Heart left ventricle (tissue), 16 donors: ENCODE data around the gene PARD6G. TPM values are rescaled to one million over a fixed set of nuclear protein-coding genes. Genes with fewer than 3 reads are reported as not detected.

Experiments used
- ATAC-seq, 4 donors: fragments of 200-7000 bp; cut with Tn5 transposase; one replicate each; pipeline ENCODE4 v1.9.1; 2020 to 2022; ENCODE audit warnings: moderate library complexity in 4 of 4, mild to moderate bottlenecking in 3 of 4, moderate number of reproducible peaks in 1 of 4
- DNase-seq, 5 donors: peaks; one replicate each; pipeline ENCODE4 v3.0.0-alpha.2; 2020
- H3K27ac ChIP-seq, 12 donors: fragments of 200-600 bp; sonication (generic) in 4 of 12; one replicate each; pipeline versions ENCODE4 v1.5.0 to v1.8.0; 2016 to 2022; ENCODE audit warnings: mild to moderate bottlenecking in 2 of 12
- H3K27me3 ChIP-seq, 9 donors: fragments of 200-600 bp; sonication (generic) in 2 of 9; one replicate each; pipeline versions ENCODE4 v1.5.1 to v1.8.0; 2016 to 2022; ENCODE audit warnings: mild to moderate bottlenecking in 3 of 9
- H3K36me3 ChIP-seq, 9 donors: fragments of 200-600 bp; sonication (generic) in 2 of 9; one replicate each; pipeline versions ENCODE4 v1.5.0 to v1.8.0; 2018 to 2022; ENCODE audit warnings: mild to moderate bottlenecking in 2 of 9
- H3K4me1 ChIP-seq, 12 donors: fragments of 200-600 bp; sonication (generic) in 4 of 12; one replicate each; pipeline versions ENCODE4 v1.5.0 to v1.8.0; 2016 to 2022; ENCODE audit warnings: mild to moderate bottlenecking in 3 of 12
- H3K4me3 ChIP-seq, 12 donors: fragments of 200-600 bp; sonication (generic) in 4 of 12; one replicate each; pipeline versions ENCODE4 v1.5.0 to v1.8.0; 2017 to 2022; ENCODE audit warnings: mild to moderate bottlenecking in 9 of 12, moderate library complexity in 4 of 12
- H3K9me3 ChIP-seq, 12 donors: fragments of 200-600 bp; sonication (generic) in 4 of 12; one replicate each; pipeline versions ENCODE4 v1.5.0 to v1.8.0; 2016 to 2022; ENCODE audit warnings: mild to moderate bottlenecking in 1 of 12
- POLR2A ChIP-seq, 2 donors: fragments of 450-650 bp; IDR thresholded peaks; one replicate each; pipeline ENCODE4 v1.6.1; 2017; ENCODE audit warnings: antibody characterized with exemption in 2 of 2, mild to moderate bottlenecking in 2 of 2, moderate library complexity in 2 of 2
- WGBS, 4 donors: extraction: QIAGEN DNeasy Blood & Tissue Kit in 2 of 4; methylation state at CpG; one replicate each; pipeline versions ENCODE4 v1.1.5 to v1.1.7; 2013 to 2018; 5-methylcytosine and 5-hydroxymethylcytosine counted together
- intact Hi-C, 10 donors: fragments of 100-400 bp; cut with DNase I; formaldehyde crosslinking; loops; one replicate each; pipeline versions ENCODE4 v1.11.1 to v1.14.2; 2022
- polyA plus RNA-seq, 2 donors: library from polyadenylated mRNA; stranded (reverse); fragments of 200-250 nt; gene quantifications; one replicate each; pipeline ENCODE4 v1.2.3, GENCODE V29; 2013
- total RNA-seq, 9 donors: library from RNA; depleted of rRNA in 2 of 9; stranded (reverse); fragments of >200 nt in 2 of 9; fragmentation: NEBNext Ultra II Directional in 3 of 9; extraction: Animal tissue kit (Norgen Biotek cat#: 25700) in 3 of 9; gene quantifications; one replicate each; pipeline versions ENCODE4 v1.1.0 to v1.2.4, GENCODE V29; 2016 to 2023
- TF ChIP-seq, protein P1 (sequence below), 12 donors: fragments of 200-600 bp; sonication (generic) in 4 of 12; IDR thresholded peaks; one replicate each; pipeline versions ENCODE4 v1.5.0 to v1.8.0; 2018 to 2022; ENCODE audit warnings: antibody characterized with exemption in 12 of 12, mild to moderate bottlenecking in 5 of 12
- donor health status: ischemic (EF 13 %, LVEDD 7.1; RV severe dilation, severe dysfunction).
- donor health status: healthy with polysubstance abuse.
- donor health status: DM: no; HTN: yes; CAD: no.
- donor health status: DM: no; HTN: no; CAD: no.
- donor health status: ischemic (EF 25% LVEDD 6.9; RV normal size, moderate dysfunction).
- donor health status: ischemic (EF 25% LVEDD 5.7; RV mildly dilated, moderate dysfunction).
- donor health status: healthy.
- donor health status: DM: yes; HTN: yes; CAD: no.
- donor health status: ischemic (EF 35%, LVEDD 5.7; RV mildly dilated, moderate dysfunction).
- donor health status: nonischemic (EF 11% LVEDD 7.7; RV severe dilation, severe dysfunction).
- donor health status: DM: yes; HTN: yes; CAD: no.
- donor health status: PGD.
- donor health status: ischemic (EF 29% LVEDD 5.4; RV normal size, mild dysfunction).
- donor health status: nonischemic (EF 23%, LVEDD 6.1; RV moderate dilation, normal function).

PARD6G gene
- total and polyA plus RNA-seq, 11 donors = 0.69 to 4.2 (median 2.2) TPM

DNA sequence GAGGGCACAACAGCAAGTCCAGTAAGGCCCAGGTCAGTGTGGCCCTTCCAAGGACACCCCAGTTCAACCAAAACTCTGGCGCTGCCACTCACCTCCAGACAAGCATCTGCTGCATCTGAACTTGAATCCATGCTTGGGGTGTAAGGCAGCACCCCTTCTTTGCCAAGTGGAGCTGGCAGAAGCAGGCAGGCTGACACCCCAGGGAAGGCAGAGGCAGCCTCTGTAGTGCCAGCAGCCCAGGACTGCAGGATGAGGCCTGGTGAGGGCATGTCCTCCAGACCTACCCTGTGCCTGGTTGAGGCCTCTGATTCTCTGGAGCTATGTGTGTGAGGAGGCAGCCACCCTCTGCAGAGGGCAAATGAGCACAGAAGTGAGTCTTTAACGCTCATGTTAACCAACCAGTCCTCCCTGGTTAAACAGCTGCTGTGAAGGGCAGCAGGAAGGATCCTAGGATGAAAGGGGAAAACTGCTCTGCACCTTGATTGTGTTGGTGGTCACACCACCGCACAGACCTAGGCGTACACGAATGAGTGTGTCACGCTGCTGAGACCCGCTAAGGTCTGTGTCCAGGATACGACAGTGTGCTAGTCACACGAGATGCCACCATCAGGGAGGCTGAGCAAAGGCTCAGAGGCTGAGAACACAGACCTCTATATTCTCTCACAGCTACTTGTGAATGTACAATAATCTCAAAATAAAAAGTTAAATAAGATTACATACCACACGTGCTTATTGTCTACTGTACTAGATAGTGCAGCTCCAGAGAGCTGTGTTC lies 2.2 kb downstream of the PARD6G start:
- Histone ChIP-seq H3K27me3 (peaks cover 0 to 15% (median 0%) of the 10 kb centered on the region in 9 donors), H3K4me1 (peaks cover 0 to 20% (median 5%) of the 10 kb centered on the region in 12 donors), H3K27ac (no peak overlapping the region), H3K4me3 (peak overlapping the region in 1 of 12 donors; percentile 91), H3K9me3 (no peaks in the 10 kb centered on the region), H3K36me3 (no peaks in the 10 kb centered on the region)
- TF ChIP-seq POLR2A (IDR thresholded peaks at IDR 0.05) = no peak
- TF ChIP-seq, protein P1, sequence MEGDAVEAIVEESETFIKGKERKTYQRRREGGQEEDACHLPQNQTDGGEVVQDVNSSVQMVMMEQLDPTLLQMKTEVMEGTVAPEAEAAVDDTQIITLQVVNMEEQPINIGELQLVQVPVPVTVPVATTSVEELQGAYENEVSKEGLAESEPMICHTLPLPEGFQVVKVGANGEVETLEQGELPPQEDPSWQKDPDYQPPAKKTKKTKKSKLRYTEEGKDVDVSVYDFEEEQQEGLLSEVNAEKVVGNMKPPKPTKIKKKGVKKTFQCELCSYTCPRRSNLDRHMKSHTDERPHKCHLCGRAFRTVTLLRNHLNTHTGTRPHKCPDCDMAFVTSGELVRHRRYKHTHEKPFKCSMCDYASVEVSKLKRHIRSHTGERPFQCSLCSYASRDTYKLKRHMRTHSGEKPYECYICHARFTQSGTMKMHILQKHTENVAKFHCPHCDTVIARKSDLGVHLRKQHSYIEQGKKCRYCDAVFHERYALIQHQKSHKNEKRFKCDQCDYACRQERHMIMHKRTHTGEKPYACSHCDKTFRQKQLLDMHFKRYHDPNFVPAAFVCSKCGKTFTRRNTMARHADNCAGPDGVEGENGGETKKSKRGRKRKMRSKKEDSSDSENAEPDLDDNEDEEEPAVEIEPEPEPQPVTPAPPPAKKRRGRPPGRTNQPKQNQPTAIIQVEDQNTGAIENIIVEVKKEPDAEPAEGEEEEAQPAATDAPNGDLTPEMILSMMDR (IDR thresholded peaks at IDR 0.05) = no peak
- WGBS, 4 donors = 81 to 86% (median 84%) methylated on average over 9 to 10 of the region's 10 CpGs
- intact Hi-C loops = no loop called here
- ATAC-seq (no peak), DNase-seq (no peak)

DNA sequence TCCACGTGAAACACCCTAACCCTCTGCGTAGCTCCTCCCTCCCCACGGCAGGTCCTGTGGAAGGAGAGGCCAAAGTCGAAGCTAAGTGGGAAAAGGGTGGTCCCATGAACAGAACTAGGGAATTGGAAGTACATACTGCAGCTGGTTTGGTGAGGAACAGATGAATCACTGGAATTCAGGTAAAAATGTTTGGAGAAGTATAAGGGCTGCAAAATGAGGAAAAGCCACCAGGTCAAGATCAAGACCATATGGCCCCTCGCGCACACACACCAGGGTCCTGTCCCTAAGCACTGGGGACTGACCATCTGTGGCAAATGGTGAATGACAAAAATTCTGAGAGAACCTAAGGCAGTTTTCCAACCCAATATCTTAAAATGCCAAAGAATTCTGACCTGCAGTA lies 3.1 kb downstream of the PARD6G start:
- 80 to 87% (median 85%) methylated on average over 6 of the region's 6 CpGs for WGBS, 4 donors
- Histone ChIP-seq H3K27ac (no peak overlapping the region), H3K36me3 (no peaks in the 10 kb centered on the region)

DNA sequence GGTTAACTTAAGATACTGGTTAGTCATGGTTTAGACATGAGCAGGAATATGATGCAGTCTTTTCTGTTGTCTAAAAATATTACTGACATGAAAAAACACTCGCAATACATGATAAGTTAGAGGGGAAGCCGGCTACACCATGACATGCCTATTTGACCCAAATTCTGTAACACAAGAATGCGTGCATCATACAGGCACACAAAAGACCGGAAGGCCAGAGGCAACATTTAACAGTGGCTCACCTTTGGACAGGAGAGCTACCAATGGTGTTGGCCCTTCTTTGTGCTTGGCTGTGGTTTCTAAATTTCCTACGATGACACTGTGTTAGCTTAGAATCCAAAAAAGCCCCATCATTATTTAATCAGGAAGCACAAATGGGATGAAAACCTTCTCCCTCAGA lies 4.1 kb downstream of the PARD6G start:
- intact Hi-C loops = no loop called here
- 70 to 82% (median 75%) methylated on average over 5 of the region's 5 CpGs for WGBS, 4 donors
- Histone ChIP-seq H3K4me1 (peaks cover 0 to 20% (median 5%) of the 10 kb centered on the region in 12 donors), H3K27me3 (peaks cover 0 to 15% (median 0%) of the 10 kb centered on the region in 9 donors), H3K9me3 (no peaks in the 10 kb centered on the region), H3K36me3 (no peaks in the 10 kb centered on the region), H3K27ac (no peak overlapping the region), H3K4me3 (no peak overlapping the region)
- no peak for ATAC-seq
- no peak for DNase-seq
- no peak for TF ChIP-seq POLR2A (IDR thresholded peaks at IDR 0.05)
- TF ChIP-seq, protein P1 (IDR thresholded peaks at IDR 0.05) = no peak

More for the DNA sequence above, 3.1 kb downstream of the PARD6G start:
- DNase-seq (no peak), ATAC-seq (no peak)
- peaks cover 0 to 20% (median 5%) of the 10 kb centered on the region in 12 donors for H3K4me1 ChIP-seq
- intact Hi-C loops = no loop called here
- no peak for TF ChIP-seq POLR2A (IDR thresholded peaks at IDR 0.05)
- TF ChIP-seq, protein P1 (IDR thresholded peaks at IDR 0.05) = no peak
- H3K4me3 ChIP-seq = no peak overlapping the region
- H3K27me3 ChIP-seq = peaks cover 0 to 15% (median 0%) of the 10 kb centered on the region in 9 donors
- no peaks in the 10 kb centered on the region for H3K9me3 ChIP-seq

DNA sequence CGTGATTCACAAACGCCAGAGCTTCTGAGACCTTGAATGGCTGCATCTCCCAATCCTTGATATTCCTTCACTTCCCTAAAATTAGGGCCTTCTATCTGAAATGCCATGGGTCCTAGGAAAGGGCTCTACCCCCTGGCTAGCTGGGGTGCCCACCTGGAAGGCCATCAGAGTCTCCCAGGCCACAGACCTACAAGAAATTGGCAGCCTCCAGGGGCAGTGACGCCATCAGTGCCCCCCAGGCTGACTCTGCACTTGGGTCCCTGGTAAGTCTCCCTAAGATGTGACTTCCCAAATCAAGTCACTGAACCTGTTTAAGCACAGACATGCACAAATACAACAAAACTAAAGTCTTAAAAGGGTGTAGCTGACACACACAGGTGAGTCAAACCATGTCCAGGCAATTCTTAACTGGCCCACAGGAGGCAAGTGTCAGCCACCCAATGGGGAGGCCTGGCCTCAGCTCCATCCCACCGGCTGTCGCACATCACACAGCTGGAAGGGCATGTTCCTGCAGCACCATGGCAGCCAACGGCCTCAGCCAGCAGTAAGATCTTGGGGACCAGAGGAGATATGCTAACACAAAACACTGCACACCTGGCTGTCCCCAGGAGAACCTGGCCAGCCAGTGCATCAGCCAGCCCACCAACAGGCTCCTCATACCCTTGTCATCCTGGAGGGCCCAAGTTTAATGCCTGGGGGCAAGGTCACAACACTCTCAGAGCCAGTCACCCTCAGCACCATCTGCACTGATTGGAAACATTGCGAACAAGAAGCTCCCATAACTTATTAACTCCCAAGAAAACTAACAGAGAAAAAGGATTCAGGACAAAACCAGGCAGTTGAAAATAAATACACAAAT lies 5.2 kb downstream of the PARD6G start:
- WGBS, 4 donors = 90 to 94% (median 92%) methylated on average over 7 of the region's 7 CpGs
- Histone ChIP-seq H3K36me3 (no peaks in the 10 kb centered on the region), H3K27me3 (peaks cover 0 to 15% (median 0%) of the 10 kb centered on the region in 9 donors), H3K9me3 (no peaks in the 10 kb centered on the region), H3K27ac (no peak overlapping the region), H3K4me3 (no peak overlapping the region), H3K4me1 (peaks cover 0 to 14% (median 5%) of the 10 kb centered on the region in 12 donors)
- no peak for TF ChIP-seq POLR2A (IDR thresholded peaks at IDR 0.05)
- TF ChIP-seq, protein P1 (IDR thresholded peaks at IDR 0.05) = no peak
- no peak for ATAC-seq
- intact Hi-C loops = no loop called here
- DNase-seq = no peak
